Central memory CD8-positive, alpha-beta T cell (primary cell): ENCODE measurements around the gene PNPLA1.

Experiments
- ATAC-seq: fragments of 150-1000 bp; cut with Tn5 transposase; replicated peaks from 2 replicates; pipeline ENCODE4 v1.10.0; 2022; ENCODE audit warnings: mild to moderate bottlenecking, moderate FRiP score, moderate number of reproducible peaks; ENCODE audit not compliant: poor library complexity, severe bottlenecking; ENCODE audit errors: extremely low read depth
- DNase-seq, 2 donors: peaks; one replicate each; pipeline ENCODE4 v3.0.0; 2021; ENCODE audit warnings: low spot score in 2 of 2
- H3K27ac Mint-ChIP-seq: one replicate; pipeline ENCODE4 v1.8.0; 2022; ENCODE audit warnings: low read depth, mild to moderate bottlenecking, moderate library complexity, mixed read lengths
- H3K27me3 Mint-ChIP-seq: one replicate; pipeline ENCODE4 v1.8.0; 2022; ENCODE audit warnings: mixed read lengths
- H3K36me3 Mint-ChIP-seq: one replicate; pipeline ENCODE4 v1.8.0; 2022; ENCODE audit warnings: mild to moderate bottlenecking, moderate library complexity, mixed read lengths; ENCODE audit not compliant: insufficient read depth
- H3K4me1 Mint-ChIP-seq: one replicate; pipeline ENCODE4 v1.8.0; 2022; ENCODE audit warnings: mixed read lengths
- H3K4me3 Mint-ChIP-seq: one replicate; pipeline ENCODE4 v1.8.0; 2022; ENCODE audit warnings: mild to moderate bottlenecking, moderate library complexity, mixed read lengths
- H3K9me3 Mint-ChIP-seq: one replicate; pipeline ENCODE4 v1.8.0; 2022; ENCODE audit warnings: mixed read lengths

Gene PNPLA1

DNA sequence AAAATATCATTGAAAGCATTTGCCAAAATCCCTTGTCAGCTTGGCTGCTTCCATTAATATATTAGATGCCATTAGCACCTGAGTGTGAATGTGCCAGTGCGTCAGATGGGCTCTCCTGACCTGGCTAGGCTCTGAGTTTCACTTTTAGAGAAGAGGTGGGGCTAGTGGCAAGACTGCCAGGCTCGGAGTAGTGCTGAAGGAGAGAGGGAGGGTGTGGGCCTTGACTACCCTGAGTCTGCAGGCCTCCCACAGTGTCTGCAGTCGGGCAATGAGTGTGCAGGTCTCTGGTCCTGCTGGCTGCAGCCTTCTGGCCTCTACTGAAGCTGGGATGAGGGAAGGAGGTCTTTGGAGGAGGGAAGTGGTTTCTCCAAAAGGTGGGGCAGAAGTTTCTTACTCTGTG lies 34.6 kb upstream of the PNPLA1 start:
- H3K4me1 Mint-ChIP-seq, result peaks cover 10% of the 10 kb centered on the region
- H3K36me3 Mint-ChIP-seq, result peaks cover 17% of the 10 kb centered on the region
- ATAC-seq (no peak), DNase-seq (no peak)
- no peaks in the 10 kb centered on the region for H3K9me3 Mint-ChIP-seq
- H3K27me3 Mint-ChIP-seq, result no peaks in the 10 kb centered on the region
- no peak overlapping the region for H3K27ac Mint-ChIP-seq
- no peak overlapping the region for H3K4me3 Mint-ChIP-seq

DNA sequence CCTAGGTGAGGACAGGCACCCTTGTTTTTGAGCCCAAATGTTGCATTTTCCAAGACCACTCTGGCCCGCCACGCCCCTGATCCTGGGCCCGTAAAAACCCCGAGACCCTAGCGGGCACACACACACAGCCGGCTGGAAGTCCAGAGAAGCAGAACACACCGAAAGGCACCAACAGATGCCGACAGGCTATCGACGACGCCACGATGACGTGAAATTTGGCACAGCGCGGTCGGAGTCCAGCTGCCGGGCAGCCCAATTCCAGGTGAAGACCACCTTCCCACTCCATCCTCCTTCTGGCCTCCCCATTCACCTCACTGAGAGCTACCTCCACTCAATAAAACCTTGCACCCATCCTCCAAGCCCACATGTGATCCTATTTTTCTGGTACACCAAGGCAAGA lies 34.0 kb upstream of the PNPLA1 start:
- no peak for DNase-seq
- no peak for ATAC-seq
- H3K27ac Mint-ChIP-seq, result no peak overlapping the region
- H3K9me3 Mint-ChIP-seq, result no peaks in the 10 kb centered on the region
- H3K36me3 Mint-ChIP-seq, result peaks cover 15% of the 10 kb centered on the region
- H3K4me1 Mint-ChIP-seq, result peaks cover 10% of the 10 kb centered on the region
- no peak overlapping the region for H3K4me3 Mint-ChIP-seq
- no peaks in the 10 kb centered on the region for H3K27me3 Mint-ChIP-seq

DNA sequence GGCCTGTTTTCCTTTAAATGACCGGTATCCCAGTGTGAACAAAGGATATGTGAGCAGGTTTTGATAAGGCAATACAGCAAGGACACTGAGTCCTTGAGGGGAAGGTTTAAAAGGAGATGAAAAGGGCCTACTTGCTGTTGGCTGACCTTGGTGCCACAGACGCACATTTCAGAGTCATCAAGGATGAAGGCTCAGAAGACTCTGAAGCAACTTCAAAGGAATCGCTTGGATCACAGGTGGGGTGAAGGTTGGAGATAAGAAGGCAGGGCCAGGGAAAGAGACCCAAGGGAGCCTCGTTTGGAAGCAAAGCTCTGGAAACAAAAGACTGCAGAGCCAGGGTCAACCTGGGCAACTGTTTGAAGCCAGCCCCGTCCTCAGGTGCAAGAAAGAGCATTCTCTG lies 30.1 kb upstream of the PNPLA1 start:
- peaks cover 14% of the 10 kb centered on the region for H3K4me1 Mint-ChIP-seq
- no peak for DNase-seq

DNA sequence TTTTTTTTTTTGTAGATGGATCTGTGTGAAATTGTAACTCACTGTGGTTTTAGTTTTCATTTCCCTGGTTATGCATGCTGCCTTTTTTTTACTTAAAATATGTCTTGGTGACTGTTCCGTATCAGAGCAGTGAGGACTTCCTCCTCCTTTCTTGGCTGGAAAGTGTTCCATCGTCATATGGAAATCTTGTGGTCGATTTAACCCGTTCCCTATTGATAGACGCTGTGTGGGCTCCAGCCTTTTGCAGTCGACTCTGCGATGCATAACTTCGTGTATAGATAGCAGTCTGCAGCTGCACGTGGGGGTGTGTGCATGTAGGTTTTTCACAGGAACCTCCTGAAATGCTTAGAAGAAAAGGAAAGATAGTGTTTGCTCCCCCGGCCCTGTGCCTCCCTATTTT lies 28.1 kb upstream of the PNPLA1 start:
- Mint-ChIP-seq H3K4me1 (peaks cover 9% of the 10 kb centered on the region), H3K27me3 (peaks cover 18% of the 10 kb centered on the region), H3K27ac (no peak overlapping the region), H3K4me3 (no peak overlapping the region), H3K9me3 (no peaks in the 10 kb centered on the region), H3K36me3 (peaks cover 1% of the 10 kb centered on the region)
- DNase-seq (no peak), ATAC-seq (no peak)

More for the DNA sequence above, 30.1 kb upstream of the PNPLA1 start:
- Mint-ChIP-seq H3K27ac (no peak overlapping the region), H3K27me3 (peaks cover 18% of the 10 kb centered on the region), H3K4me3 (no peak overlapping the region), H3K36me3 (peaks cover 1% of the 10 kb centered on the region), H3K9me3 (no peaks in the 10 kb centered on the region)
- no peak for ATAC-seq

DNA sequence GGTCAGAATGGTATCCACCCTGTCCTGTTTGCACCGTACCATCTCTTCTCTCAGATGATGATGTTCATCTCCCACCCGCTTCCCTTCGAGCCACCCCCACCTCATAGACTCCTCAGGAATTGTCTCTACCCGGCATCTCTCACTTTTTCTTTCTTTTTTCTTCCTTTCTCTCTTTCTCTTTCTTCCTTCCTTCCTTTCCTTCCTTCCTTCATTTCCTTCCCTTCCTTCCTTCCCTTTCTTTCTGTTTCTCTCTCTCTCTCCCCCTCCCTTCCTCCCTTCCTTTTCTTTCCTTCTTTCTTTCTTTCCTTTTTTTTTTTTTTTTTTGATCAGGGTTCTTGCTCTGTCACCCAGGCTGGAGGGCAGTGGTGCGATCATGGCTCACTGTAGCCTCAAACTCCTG lies 27.7 kb upstream of the PNPLA1 start:
- no peaks in the 10 kb centered on the region for H3K9me3 Mint-ChIP-seq
- no peak for ATAC-seq
- no peak overlapping the region for H3K27ac Mint-ChIP-seq

DNA sequence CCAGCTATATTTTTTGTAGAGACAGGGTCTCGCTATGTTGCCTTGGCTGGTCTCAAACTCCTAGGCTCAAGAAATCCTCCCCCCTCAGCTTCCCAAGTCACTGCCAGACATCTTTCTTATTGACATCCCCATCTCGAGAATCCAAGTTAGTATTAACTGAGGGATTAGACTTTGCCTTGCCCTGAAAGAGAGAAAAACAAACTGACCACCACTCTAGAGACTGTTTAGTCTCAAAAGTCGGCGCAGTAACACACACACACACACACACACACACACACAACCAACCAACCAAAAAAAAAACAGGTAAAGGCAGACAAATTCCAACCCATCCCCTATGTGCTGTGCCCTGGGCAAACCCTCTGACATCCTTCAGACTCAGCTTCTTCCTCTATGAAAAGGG lies 27.2 kb upstream of the PNPLA1 start:
- no peak for ATAC-seq
- H3K27ac Mint-ChIP-seq, result no peak overlapping the region

More for the DNA sequence above, 27.7 kb upstream of the PNPLA1 start:
- no peak for DNase-seq
- H3K36me3 Mint-ChIP-seq, result peaks cover 1% of the 10 kb centered on the region
- peaks cover 18% of the 10 kb centered on the region for H3K27me3 Mint-ChIP-seq
- peaks cover 9% of the 10 kb centered on the region for H3K4me1 Mint-ChIP-seq
- no peak overlapping the region for H3K4me3 Mint-ChIP-seq

DNA sequence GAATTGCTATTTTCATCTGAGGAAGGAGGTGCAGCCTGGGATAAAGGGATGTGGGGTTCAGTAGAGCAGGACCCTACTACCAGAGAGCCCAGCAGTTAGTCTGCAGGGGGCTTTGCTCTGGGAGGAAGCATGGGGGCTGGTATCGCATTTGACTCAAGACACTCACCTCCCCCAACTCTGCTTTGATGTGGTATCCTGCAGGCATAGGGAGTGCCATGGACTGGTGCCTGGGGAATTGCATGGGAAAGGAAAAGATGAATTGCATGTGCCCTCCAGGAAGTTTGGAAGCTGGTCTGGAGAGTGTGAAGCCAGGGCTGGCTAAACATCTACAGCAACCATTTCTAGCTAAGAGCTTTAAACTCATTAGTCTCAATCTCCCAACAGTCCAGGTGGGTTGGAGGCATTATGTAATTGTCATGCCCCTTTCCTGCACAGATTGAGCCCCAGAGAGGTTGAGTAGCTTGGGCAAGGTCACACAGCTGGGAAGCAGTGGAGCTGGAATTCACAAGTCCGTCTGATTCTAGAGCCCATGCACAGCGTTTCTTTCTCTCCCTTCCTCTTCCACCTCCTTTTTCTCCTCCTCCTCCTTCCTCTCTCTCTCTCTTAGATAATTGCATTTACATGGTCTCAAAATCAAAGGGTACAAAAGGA lies 26.2 kb upstream of the PNPLA1 start:
- Mint-ChIP-seq H3K9me3 (no peaks in the 10 kb centered on the region), H3K27ac (no peak overlapping the region), H3K36me3 (peaks cover 1% of the 10 kb centered on the region), H3K27me3 (peaks cover 18% of the 10 kb centered on the region), H3K4me3 (no peak overlapping the region), H3K4me1 (peaks cover 9% of the 10 kb centered on the region)
- DNase-seq (no peak), ATAC-seq (no peak)

More for the DNA sequence above, 27.2 kb upstream of the PNPLA1 start:
- no peak for DNase-seq
- Mint-ChIP-seq H3K9me3 (no peaks in the 10 kb centered on the region), H3K36me3 (peaks cover 1% of the 10 kb centered on the region), H3K27me3 (peaks cover 18% of the 10 kb centered on the region), H3K4me3 (no peak overlapping the region), H3K4me1 (peaks cover 9% of the 10 kb centered on the region)

DNA sequence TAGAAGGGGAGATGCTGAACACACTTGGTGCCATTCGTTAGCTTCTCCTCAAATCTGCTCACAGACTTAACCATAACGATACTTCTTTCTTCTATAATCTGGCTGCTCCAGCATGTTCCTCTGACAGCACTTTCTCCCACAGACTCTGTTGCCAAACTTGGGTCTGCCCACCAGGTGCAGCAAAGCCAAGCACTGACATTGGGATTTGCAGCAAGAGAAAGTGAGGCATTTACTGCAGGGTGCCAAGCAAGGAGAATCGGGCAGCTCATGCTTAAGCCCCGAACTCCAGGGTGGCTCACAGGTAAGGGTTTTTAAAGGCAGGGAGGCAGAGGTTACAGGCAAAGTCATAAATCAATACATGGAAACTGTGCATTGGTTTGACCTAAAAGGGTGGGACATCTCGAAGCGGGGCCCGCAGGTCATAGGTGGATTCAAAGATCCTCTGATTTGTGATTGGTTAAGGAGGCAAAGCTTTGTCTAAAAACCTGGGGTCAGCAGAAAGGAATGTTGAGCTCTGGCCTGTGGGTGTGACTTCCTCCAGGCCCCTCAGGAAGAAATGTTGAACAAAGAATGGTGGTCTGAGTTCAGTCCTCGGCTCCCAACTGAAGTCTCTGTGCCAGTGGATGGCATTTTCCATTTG lies 25.1 kb upstream of the PNPLA1 start:
- H3K9me3 Mint-ChIP-seq, result no peaks in the 10 kb centered on the region
- no peak for DNase-seq

DNA sequence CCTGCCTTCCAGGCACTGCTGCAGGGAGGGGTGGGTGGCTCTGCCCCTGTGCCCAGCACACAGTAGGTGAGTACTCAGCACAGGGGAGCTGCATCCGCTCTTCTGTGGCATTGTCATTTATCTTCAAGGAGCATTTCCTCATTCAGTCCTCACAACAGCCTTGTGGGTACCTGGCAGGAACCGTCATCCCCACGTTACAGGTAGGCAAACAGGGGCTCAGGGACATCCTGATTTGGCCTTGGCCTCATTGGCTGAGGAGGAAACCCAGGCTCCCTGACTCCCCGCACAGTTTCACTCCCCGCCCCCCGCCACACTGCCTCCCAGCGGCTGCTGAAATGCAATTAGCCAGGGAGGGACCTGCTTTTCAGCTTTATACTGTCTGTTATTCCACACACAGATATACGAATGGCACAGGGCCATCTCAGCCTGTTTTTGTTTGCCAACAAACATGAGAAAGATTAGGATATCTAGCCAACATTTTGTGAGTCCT lies 24.2 kb upstream of the PNPLA1 start:
- DNase-seq (no peak), ATAC-seq (no peak)
- Mint-ChIP-seq H3K27ac (no peak overlapping the region), H3K36me3 (peaks cover 1% of the 10 kb centered on the region), H3K9me3 (no peaks in the 10 kb centered on the region), H3K27me3 (peaks cover 18% of the 10 kb centered on the region), H3K4me3 (no peak overlapping the region), H3K4me1 (peaks cover 9% of the 10 kb centered on the region)

More for the DNA sequence above, 25.1 kb upstream of the PNPLA1 start:
- peaks cover 1% of the 10 kb centered on the region for H3K36me3 Mint-ChIP-seq
- H3K4me3 Mint-ChIP-seq, result no peak overlapping the region
- peaks cover 18% of the 10 kb centered on the region for H3K27me3 Mint-ChIP-seq
- ATAC-seq, result no peak
- H3K4me1 Mint-ChIP-seq, result peaks cover 9% of the 10 kb centered on the region
- H3K27ac Mint-ChIP-seq, result no peak overlapping the region

DNA sequence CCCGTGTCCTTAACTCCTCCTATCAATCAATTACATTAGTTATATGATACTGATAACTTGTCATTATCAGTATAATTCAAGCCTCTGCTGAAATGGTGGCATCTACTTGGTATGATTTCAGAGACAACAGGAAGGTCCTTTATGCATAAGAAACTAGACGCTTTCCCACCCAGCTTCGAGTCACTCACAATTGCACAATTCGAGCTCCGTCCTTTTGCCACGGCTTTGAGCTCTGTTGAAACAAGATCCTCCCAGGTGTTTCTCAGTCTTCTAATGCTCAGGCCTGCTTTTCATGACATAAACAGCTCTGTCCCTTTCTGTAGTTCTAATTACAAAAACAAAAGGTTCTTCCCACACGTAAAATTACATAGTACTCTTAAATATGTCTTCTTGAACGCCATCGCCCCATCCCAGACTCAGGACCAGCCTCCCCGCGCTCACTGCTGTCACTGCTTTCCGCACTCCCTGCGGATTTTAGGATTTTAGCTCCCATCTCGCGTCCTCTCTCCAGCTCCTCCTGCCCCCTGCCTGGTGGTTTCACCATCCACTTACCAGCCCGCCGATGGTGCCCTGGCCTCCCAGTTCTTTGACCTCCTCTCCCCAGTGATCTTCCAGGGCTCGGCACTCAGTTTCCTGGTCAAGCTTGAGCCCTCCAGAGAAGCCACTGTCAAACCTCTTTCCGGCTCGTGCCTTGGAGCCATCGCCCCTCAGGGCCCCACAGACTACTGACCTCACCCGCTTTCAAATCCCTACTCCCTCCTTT lies 23.2 kb upstream of the PNPLA1 start:
- Mint-ChIP-seq H3K9me3 (no peaks in the 10 kb centered on the region), H3K4me3 (no peak overlapping the region), H3K4me1 (peaks cover 8% of the 10 kb centered on the region), H3K27me3 (peaks cover 17% of the 10 kb centered on the region), H3K36me3 (peaks cover 1% of the 10 kb centered on the region), H3K27ac (no peak overlapping the region)
- no peak for ATAC-seq
- no peak for DNase-seq

DNA sequence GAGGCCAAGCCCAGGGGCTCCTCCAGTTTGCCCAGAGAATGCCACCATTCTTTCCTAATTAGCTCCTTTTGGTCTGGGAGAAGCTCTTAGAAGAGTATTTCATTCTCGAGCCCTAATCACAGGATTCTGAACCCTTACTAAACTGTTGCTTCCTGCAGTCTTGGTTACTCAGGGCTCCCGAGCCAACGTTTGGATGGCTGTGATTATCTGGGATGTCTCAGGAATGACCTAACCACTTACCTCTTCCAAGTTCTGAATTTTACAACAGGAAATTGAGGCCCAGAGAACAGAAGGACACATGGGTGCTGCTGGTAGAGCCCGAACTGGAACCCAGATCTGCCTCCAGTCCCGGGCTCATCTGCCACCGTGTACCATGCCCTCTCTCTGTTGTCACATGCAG lies 22.2 kb upstream of the PNPLA1 start:
- Mint-ChIP-seq H3K27me3 (peaks cover 17% of the 10 kb centered on the region), H3K27ac (no peak overlapping the region), H3K9me3 (no peaks in the 10 kb centered on the region), H3K36me3 (peaks cover 2% of the 10 kb centered on the region), H3K4me1 (no peaks in the 10 kb centered on the region), H3K4me3 (no peak overlapping the region)
- no peak for DNase-seq
- no peak for ATAC-seq

DNA sequence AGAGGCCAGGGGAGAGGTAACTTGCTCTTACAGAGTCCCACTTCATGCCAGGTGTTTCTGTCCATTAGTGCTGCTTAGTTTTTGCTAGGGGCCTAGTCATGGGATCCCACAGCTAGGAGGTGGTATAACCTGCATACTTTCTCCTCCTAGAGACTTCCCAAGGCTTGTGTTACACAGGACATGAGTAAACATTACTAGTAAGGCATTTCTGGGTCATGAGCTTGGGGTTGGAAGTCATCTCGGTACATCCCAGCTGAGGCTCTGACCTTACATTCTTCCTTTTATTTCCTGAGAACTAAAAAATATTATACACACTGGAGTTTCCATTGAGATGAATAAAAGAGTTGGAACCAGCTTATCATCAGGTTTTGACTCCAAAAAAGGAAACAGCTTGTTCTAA lies 20.9 kb upstream of the PNPLA1 start:
- H3K9me3 Mint-ChIP-seq, result no peaks in the 10 kb centered on the region
- H3K4me1 Mint-ChIP-seq, result no peaks in the 10 kb centered on the region
- H3K27me3 Mint-ChIP-seq, result peaks cover 12% of the 10 kb centered on the region
- H3K4me3 Mint-ChIP-seq, result no peak overlapping the region
- peaks cover 2% of the 10 kb centered on the region for H3K36me3 Mint-ChIP-seq
- ATAC-seq (no peak), DNase-seq (no peak)
- H3K27ac Mint-ChIP-seq, result no peak overlapping the region

DNA sequence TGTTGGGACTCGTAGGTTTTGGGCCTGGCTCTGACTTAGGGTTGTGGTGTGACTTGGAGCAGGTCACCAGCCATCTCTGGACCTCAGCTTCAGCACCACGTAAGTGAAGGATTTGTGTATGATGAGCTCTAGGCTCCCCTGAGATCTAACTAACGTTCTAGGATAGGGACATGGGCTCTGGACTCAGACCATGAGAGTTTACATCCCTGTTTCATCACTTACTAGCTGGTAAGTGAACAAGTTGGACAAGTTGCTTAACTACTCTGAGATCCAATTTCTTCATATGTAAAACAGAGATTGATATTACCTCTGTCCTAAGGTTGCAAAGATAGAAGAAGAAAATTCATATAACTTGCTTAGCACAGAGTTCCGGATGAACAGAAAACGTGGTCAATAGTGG lies 20.3 kb upstream of the PNPLA1 start:
- no peaks in the 10 kb centered on the region for H3K9me3 Mint-ChIP-seq
- H3K4me3 Mint-ChIP-seq, result no peak overlapping the region
- H3K36me3 Mint-ChIP-seq, result peaks cover 2% of the 10 kb centered on the region
- no peak for ATAC-seq
- H3K27me3 Mint-ChIP-seq, result peaks cover 12% of the 10 kb centered on the region
- DNase-seq, result no peak
- H3K27ac Mint-ChIP-seq, result no peak overlapping the region
- H3K4me1 Mint-ChIP-seq, result no peaks in the 10 kb centered on the region
